HG02798 (cell line): ENCODE results near the gene SIK3.

Source experiments
- ATAC-seq: cut with Tn5 transposase; IDR thresholded peaks from one replicate; pipeline ENCODE4 v1.9.1; 2021; ENCODE audit warnings: mild to moderate bottlenecking; ENCODE audit not compliant: unreplicated experiment, poor library complexity

SIK3 gene

DNA sequence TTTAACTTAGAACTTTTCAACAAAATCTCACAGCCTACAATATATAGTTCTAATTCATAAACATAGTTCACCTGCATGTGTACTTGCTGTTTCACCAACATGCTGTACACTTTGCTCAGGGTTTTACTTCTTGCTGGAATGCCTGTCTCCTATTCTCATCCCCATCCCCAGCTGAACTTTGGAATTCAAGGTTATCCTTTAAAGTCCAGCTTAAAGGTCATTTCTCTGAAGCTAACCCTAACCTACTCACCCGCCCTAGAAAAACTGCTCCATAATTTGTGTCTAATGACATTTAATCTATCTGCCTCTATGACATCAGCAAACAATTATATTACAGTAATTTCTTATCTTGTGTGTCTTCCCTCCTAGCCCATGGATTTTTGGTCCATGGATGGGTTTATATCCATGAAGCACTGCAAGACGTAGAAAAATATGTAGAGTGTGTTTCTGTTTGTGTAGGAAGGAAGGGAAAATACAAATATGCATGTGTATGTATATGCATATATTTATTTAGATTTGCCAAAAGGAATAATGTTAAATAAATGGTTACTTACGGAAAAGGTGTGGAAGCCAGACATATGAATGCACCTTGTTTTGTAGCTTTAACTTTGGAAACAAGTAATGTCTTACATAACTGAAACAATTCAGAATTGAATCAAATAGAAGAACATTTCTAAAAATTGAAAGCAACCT, 161.3 kb downstream of the SIK3 start:
- ATAC-seq, result no peak

- no peak for ATAC-seq
These were observed 162.7 kb downstream of the SIK3 start for GRCh38 chr11:116935514-116935913.

GRCh38 chr11:116935089-116935488, 163.1 kb downstream of the SIK3 start:
- ATAC-seq, result no peak

DNA sequence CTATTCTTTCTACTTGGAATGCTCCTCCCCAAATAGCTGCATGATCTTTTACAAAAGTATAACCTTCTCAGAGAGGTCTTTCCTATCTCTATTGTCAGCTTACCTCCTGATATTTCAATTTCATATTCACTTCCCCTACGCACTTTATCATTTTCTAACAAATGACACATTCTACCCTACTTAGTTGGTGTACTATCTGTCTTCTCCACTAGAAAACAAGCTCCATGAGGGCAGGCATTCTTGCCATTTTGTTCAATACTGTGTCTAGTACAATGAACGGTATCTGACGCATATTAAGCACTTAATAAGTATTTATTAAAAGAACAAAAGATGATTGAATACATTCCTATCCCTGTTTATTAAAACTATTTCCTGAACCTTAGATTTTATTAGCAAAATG, 164.3 kb downstream of the SIK3 start:
- no peak for ATAC-seq

DNA sequence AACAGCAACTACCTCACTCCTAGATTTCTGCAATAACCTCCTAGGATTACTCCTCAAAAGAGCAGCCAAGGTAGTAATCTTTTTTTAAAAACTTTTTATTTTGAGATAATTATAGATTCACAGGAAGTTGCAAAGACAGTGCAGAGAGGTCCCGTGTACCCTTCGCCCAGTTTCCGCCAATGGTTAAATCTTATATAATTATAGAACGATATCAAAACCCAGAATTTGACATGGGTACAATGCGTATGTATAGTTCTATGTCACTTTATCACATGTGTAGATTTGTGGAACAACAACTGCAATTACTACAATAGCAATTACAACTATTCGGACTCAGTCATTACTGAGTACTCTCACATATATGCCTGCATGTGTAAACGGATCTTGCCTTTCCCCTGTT, 166.0 kb downstream of the SIK3 start:
- no peak for ATAC-seq

GRCh38 chr11:116931206-116931953, 166.8 kb downstream of the SIK3 start:
- no peak for ATAC-seq

GRCh38 chr11:116930586-116930985, 167.6 kb downstream of the SIK3 start:
- no peak for ATAC-seq

GRCh38 chr11:116930177-116930576, 168.1 kb downstream of the SIK3 start:
- ATAC-seq, result no peak

- ATAC-seq, result no peak
These were observed 168.7 kb downstream of the SIK3 start for GRCh38 chr11:116929414-116930090.

DNA sequence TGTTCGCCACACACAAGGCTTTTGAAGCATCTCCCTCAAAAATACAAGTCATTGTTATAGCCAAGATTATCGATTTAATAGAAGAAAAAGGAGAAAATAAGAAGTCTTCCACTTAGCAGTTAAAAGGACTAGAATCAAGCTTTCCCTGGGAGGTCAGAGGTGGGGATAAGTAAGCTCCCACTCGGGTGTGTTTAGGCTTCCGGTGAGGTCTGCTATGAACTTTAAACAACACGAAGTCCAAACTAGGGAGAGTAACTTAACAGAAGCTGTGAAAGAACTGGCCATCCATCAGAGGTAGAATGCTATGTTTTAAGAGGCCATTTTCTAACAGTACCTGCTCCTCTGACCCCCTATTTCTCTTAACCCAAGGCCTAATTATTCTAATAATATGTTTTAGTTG, 169.4 kb downstream of the SIK3 start:
- ATAC-seq, result no peak

DNA sequence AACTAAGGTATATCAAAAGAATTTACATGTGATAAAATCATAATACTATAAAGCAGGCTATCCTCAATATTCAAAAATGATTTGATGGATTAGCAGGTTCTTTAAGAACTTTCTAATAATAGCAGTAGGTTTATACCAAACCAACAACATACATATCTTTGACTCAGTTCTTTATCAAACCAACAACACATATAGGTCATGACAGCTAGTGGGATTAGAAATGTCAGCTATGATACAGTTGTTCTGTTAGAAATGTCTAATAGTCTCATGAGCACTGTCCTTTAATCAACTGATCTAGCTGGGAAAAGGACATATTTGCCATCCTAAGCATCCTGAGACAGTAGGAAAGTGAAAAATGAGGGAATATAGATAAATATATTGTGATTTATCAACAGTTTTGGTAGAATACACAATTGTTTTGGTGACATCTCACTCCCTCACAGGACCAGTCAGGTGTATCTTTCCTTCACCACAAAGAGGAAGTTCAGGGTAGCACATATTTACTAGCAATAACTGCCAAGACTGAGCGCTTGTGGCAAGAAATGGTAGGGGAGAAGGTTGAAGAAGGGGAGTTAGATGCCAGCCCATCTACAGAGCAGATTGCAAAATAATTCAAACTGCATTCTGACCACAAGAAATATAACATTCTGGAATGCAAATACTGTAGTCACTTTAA, 170.0 kb downstream of the SIK3 start:
- peak; percentile 71 for ATAC-seq

GRCh38 chr11:116927163-116927974, 170.9 kb downstream of the SIK3 start:
- ATAC-seq, result no peak

- ATAC-seq, result peak; percentile 51
These were observed 173.2 kb downstream of the SIK3 start for GRCh38 chr11:116925050-116925449.

DNA sequence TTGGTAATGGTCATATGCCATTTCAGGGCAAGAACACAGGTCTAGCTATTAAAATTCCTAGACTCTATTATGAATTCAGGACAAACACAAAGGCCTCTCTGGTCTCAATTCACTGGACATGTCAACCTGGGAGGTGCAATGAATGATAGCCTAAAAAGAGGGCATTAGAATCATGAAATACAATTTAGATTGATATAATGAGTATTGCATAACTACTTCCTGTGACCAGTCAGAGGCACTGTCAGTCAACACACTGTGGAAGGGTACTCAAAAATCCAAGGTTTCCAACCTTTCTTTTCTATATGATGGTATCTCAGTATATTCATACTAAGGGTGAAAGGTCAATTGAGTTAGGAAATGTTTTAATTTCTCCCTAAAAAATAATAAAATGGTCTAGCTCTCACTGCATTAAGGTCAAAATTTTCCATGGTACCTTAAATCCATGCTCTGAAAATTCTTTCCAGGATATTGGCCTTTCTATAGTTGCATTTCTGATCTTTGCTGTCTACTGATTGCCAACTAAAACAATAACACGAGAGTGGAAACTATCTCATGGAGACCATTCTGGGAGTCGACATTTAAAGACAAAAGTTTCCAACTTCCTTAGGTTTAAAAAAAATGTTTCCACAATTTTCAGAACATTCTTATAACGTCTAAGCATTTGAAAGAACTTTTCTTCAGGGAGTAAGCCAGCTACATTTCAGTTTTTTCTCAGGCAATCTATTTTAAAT, 179.1 kb downstream of the SIK3 start:
- ATAC-seq, result no peak

GRCh38 chr11:116917632-116918031, 180.6 kb downstream of the SIK3 start:
- ATAC-seq, result no peak

DNA sequence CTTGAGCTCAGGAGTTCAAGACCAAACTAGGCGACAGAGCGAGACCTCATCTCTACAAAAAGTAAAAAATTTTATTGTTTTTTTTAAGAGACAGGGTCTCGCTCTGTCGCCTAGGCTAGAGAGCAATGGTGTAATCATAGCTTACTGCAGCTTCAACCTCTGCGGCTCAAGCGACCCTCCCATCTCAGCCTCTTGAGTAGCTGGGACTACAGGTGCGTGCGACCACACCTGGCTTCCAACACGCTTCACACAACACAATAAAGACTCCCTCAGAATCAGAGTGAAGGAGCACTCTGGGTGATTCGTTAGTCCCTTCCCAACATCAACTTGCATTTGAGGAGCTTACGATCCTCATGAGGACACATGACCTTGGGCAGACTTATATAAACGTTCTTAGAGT, 181.3 kb downstream of the SIK3 start:
- no peak for ATAC-seq

DNA sequence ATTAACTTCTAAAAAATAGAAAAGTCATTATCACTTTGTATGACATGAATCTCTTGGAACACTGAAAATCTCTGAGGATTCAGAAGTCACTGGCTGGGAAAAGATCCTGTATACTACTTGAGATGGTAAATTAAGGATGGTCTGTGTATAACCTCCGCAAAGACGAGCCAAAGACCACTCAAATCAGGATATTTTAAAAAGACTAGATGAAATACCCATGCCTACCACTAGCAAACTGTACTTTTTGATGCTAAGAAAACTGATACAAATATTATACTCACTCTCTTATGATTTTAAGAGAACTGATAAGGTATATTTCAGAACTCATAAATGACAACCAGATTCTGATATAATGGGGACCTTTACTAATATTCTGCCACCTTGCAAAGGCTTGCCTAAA, 182.2 kb downstream of the SIK3 start:
- no peak for ATAC-seq

DNA sequence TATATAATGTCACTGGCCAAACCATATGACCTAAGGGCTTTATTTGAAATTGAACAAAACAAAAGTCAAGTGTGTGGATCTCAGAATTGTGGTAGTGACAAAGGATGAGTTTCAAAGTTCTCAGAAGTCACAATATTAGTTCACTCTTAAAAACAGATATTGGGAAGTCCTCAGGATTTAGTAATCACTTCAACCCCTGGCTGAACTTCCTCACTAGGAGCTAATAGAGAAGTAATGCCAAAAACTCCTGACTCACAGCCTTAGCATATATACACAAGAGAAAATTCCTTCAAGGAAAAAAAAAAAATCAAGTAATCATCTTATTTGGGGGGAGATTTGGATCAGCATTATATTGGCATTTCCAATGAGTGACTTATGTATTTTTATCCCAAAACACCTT, 185.2 kb downstream of the SIK3 start:
- ATAC-seq, result no peak

DNA sequence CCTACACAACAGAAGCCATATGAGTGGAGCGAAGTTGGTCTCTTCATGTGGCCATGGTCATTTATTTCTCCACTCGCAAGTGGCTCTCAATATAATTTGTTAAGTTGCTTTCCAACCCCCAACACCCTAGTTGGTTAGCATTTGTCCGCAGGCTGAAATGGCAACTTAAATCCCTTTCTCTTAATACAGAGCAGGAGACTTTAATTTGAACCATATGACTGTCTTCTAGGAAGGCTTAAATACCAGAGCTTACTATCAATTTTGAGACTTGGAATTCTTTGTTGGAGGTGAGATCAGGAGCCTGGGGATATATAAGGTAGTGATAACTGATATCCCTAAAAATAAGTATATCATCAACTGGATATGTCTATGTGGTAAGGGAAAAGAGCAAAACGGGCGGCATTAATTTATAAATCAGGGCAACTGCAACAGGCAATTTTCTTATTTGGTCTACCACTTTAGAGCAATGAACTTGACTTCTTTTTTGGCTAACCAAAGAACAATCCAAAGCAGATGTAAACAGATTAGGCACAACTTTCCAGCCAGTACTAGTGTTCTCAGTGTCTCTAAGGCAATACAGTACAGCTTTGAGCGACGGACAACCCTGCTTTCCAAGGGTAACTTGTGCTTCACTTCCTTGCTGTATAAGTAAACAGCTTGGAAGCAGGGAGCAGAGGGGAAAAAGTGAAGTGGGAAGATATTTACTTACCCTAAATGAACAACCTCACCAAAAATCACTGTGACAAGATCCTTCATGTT, 186.1 kb downstream of the SIK3 start:
- ATAC-seq, result no peak
